ENCODE measurements around the gene CLRN3.

Gene CLRN3

GRCh38 chr10:127888521-127889312, 4.0 kb downstream of the CLRN3 start:
- Histone ChIP-seq H3K27ac (peak overlapping the region in 1 of 2 donors; percentile 36), H3K4me3 (no peak overlapping the region)
- no peak for DNase-seq (ENCODE audit: low spot score)
- TF ChIP-seq CTCF (IDR thresholded peaks at IDR 0.05): no peak

DNA sequence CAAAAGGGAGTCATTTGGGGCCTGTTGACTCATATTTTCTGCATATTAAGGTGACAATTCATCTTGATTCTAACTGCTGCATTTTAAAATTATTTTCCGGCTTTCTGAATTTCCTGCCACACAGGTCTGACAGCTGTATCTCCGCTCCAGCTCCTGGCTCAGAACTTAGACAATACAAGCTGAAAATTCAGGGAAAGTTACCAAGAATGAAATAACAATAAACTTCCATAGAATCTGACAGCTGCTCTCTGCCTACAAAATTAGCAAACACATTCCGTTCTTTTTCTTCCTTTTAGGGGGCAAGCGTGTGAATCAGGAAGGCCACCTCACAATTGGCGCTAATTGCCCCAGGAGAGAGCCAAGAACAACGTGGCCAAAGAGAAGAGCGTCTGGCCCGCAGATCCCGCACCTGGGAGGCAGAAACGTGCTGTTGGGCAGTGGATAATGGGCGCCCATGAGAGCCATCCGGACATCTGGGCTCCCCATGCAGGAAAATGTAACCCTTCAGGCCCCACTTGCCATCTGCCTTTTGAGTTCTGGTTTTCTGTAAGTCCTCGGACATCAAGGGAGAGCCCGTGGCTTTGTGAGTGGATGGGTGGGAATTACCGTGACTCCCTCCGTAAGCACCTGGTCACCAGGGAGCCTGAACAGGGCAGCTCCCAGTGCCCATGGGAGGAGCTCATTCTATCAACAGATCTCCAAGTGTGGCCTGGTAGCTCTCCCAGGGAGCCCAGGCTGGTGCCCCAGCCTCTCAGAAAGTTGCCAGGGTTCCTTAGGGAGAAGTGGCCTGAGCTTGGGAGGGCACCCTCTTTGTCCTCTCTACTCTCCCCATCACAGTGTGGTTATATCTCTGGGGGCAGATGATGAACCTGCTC, 5.0 kb downstream of the CLRN3 start:
- no peak for DNase-seq (ENCODE audit: low spot score)
- H3K4me3 ChIP-seq: no peak overlapping the region
- no peak overlapping the region for H3K27ac ChIP-seq
- no peak for TF ChIP-seq CTCF (IDR thresholded peaks at IDR 0.05)

GRCh38 chr10:127886371-127887051, 6.2 kb downstream of the CLRN3 start:
- DNase-seq (ENCODE audit: low spot score): no peak
- H3K27ac ChIP-seq: no peak overlapping the region
- TF ChIP-seq CTCF (IDR thresholded peaks at IDR 0.05): no peak
- H3K4me3 ChIP-seq: no peak overlapping the region

- H3K27ac ChIP-seq: no peak overlapping the region
- no peak overlapping the region for H3K4me3 ChIP-seq
- no peak for TF ChIP-seq CTCF (IDR thresholded peaks at IDR 0.05)
- DNase-seq (ENCODE audit: low spot score): no peak
These were observed 8.2 kb downstream of the CLRN3 start for GRCh38 chr10:127884501-127884900.

- H3K27ac ChIP-seq: no peak overlapping the region
- DNase-seq (ENCODE audit: low spot score): no peak
- no peak for TF ChIP-seq CTCF (IDR thresholded peaks at IDR 0.05)
- H3K4me3 ChIP-seq: no peak overlapping the region
These were observed 9.2 kb downstream of the CLRN3 start for GRCh38 chr10:127883516-127883915.

- DNase-seq (ENCODE audit: low spot score): no peak
- no peak for TF ChIP-seq CTCF (IDR thresholded peaks at IDR 0.05)
- peak overlapping the region in 1 of 2 donors; percentile 16 for H3K27ac ChIP-seq
These were observed 9.8 kb downstream of the CLRN3 start for GRCh38 chr10:127882801-127883459.

More at GRCh38 chr10:127882801-127883459, 9.8 kb downstream of the CLRN3 start:
- H3K4me3 ChIP-seq: no peak overlapping the region

All from coronary artery (tissue), 2 donors.